HEK293T (cell line): ENCODE data around the gene ADK.

Experiments used
- BHLHE40 ChIP-seq: fragments of 450-650 bp; IDR thresholded peaks from 2 replicates; pipeline ENCODE4 v1.6.1; 2016; ENCODE audit warnings: mild to moderate bottlenecking, moderate library complexity, borderline replicate concordance
- CTBP1 ChIP-seq: fragments of 450-650 bp; IDR thresholded peaks from 2 replicates; pipeline ENCODE4 v1.6.1; 2016; ENCODE audit warnings: borderline replicate concordance
- ELF4 ChIP-seq: fragments of 450-650 bp; IDR thresholded peaks from 2 replicates; pipeline ENCODE4 v1.6.1; 2017; ENCODE audit warnings: antibody characterized with exemption
- NFRKB ChIP-seq: fragments of 450-650 bp; IDR thresholded peaks from 2 replicates; pipeline ENCODE4 v1.6.1; 2016; ENCODE audit warnings: mild to moderate bottlenecking, moderate library complexity
- SP1 ChIP-seq: fragments of 450-650 bp; IDR thresholded peaks from 2 replicates; pipeline ENCODE4 v1.6.1; 2017
- SUZ12 ChIP-seq: fragments of 450-650 bp; IDR thresholded peaks from 2 replicates; pipeline ENCODE4 v1.6.1; 2016; ENCODE audit warnings: mild to moderate bottlenecking

GRCh38 chr10:74310652-74311257, 159.7 kb downstream of the ADK start:
- TF ChIP-seq SUZ12 (no peak), SP1 (no peak), CTBP1 (no peak), NFRKB (no peak), ELF4 (no peak), BHLHE40 (no peak)
